Nephron (organoid): Measurements from ENCODE around the gene NFKB1.
A peak's percentile ranks its signal among the peaks of the same experiment; 100 is the strongest.
"Not testable (repeated sequence)": the region's sequence is repeated elsewhere in the genome, so short reads cannot be mapped to it uniquely, and the experiment has no call there.

Source experiments
- H3K27ac Mint-ChIP-seq, 3 experiments: 2 replicates each; pipeline ENCODE4 v1.8.0; 2020; ENCODE audit warnings: mixed read lengths in 3 of 3, mild to moderate bottlenecking in 2 of 3, moderate library complexity in 1 of 3
- H3K27me3 Mint-ChIP-seq: 2 replicates; pipeline ENCODE4 v1.8.0; 2021; ENCODE audit warnings: low read depth, mild to moderate bottlenecking, moderate library complexity, mixed read lengths
- H3K36me3 Mint-ChIP-seq: 2 replicates; pipeline ENCODE4 v1.8.0; 2020; ENCODE audit warnings: low read depth, mixed read lengths
- H3K4me1 Mint-ChIP-seq: 2 replicates; pipeline ENCODE4 v1.8.0; 2020; ENCODE audit warnings: mixed read lengths
- H3K4me3 Mint-ChIP-seq, 3 experiments: 2 replicates each; pipeline ENCODE4 v1.8.0; 2020; ENCODE audit warnings: mild to moderate bottlenecking in 3 of 3, mixed read lengths in 3 of 3, moderate library complexity in 2 of 3
- H3K9me3 Mint-ChIP-seq: 2 replicates; pipeline ENCODE4 v1.8.0; 2020; ENCODE audit warnings: mixed read lengths
- TF ChIP-seq, protein P1 (sequence below), 3 experiments: fragments of 200-600 bp; sonication (generic); IDR thresholded peaks; one replicate each; pipeline ENCODE4 v1.5.0; 2021; ENCODE audit warnings: antibody characterized with exemption in 3 of 3; ENCODE audit not compliant: unreplicated experiment in 3 of 3

The NFKB1 gene

DNA sequence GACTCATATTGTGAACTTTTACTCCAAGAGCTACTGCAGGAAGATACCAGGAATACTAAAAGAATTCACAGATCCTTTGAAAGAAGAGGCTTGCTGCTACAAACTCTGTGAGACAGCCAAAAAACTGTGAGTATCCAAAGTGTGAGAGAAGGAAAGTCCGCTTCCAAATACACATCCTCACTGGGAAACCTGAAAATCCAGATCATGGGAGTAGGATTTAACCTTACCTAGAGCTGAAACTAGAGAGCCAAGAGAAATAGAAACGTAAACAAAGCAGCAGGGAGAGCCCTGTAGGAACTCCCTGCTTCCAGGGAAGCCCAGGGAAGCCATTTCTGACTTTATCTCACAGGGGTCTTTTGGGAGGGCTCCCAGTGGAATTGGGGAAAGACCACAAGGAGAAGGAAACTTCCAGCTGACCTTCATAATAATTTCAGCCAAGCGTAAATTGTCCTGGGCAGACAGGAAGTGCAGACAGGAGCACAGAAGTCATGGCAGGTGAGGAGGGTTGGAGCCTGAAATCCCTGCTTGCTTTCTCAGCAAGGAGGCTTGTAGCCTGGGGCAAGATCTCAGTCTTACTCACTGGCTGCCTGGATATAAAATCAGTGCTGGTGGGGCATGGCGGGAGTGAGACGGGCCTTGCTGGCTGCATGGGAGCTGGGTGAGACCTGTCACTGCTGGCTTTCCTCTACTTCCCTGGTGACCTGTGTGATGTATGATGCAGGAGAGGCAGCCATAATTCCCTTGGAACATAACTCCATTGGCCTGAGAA lies 26.2 kb upstream of the NFKB1 start:
- TF ChIP-seq, protein P1, sequence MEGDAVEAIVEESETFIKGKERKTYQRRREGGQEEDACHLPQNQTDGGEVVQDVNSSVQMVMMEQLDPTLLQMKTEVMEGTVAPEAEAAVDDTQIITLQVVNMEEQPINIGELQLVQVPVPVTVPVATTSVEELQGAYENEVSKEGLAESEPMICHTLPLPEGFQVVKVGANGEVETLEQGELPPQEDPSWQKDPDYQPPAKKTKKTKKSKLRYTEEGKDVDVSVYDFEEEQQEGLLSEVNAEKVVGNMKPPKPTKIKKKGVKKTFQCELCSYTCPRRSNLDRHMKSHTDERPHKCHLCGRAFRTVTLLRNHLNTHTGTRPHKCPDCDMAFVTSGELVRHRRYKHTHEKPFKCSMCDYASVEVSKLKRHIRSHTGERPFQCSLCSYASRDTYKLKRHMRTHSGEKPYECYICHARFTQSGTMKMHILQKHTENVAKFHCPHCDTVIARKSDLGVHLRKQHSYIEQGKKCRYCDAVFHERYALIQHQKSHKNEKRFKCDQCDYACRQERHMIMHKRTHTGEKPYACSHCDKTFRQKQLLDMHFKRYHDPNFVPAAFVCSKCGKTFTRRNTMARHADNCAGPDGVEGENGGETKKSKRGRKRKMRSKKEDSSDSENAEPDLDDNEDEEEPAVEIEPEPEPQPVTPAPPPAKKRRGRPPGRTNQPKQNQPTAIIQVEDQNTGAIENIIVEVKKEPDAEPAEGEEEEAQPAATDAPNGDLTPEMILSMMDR (IDR thresholded peaks at IDR 0.05; ENCODE audit: unreplicated experiment in 3 of 3): no peak
- H3K27me3 Mint-ChIP-seq: no peaks in the 10 kb centered on the region
- H3K4me3 Mint-ChIP-seq: no peak overlapping the region
- H3K36me3 Mint-ChIP-seq: no peaks in the 10 kb centered on the region
- H3K9me3 Mint-ChIP-seq: peaks cover 21% of the 10 kb centered on the region
- H3K27ac Mint-ChIP-seq: peak overlapping the region in 2 of 3 experiments; percentile 23 to 74
- no peaks in the 10 kb centered on the region for H3K4me1 Mint-ChIP-seq

DNA sequence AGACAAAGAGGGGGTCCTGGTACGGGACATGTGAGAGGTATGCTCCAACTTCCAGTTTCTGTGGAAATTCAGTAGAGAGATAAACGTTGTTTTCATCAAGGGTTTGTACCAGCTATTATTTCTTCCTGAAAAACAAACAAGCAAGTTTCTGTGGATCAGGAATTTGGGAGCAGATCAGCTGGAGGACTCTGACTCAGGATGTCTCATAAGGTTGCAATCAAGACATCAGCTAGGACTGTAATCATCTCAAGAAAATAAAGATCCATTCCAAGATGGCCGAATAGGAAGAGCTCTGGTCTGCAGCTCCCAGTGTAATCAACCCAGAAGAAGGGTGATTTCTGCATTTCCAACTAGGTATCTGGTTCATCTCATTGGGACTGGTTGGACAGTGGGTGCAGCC lies 23.5 kb upstream of the NFKB1 start:
- Mint-ChIP-seq H3K27me3 (no peaks in the 10 kb centered on the region), H3K4me3 (no peak overlapping the region), H3K36me3 (no peaks in the 10 kb centered on the region), H3K9me3 (peaks cover 35% of the 10 kb centered on the region), H3K27ac (no peak overlapping the region), H3K4me1 (no peaks in the 10 kb centered on the region)
- TF ChIP-seq, protein P1 (IDR thresholded peaks at IDR 0.05; ENCODE audit: unreplicated experiment in 3 of 3): no peak

DNA sequence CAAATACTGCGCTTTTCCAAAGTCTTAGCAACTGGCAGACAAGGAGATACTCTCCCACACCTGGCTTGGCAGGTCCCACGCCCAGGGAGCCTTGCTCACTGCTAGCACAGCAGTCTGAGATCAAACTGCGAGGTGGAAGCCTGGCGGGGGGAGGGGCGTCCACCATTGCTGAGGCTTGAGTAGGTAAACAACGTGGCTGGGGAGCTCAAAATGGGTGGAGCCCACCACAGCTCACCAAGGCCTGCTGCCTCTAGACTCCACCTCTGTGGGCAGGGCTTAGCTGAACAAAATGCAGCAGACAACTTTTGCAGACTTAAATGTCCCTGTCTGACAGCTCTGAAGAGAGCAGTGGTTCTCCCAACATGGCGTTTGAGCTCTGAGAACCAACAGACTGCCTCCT lies 23.0 kb upstream of the NFKB1 start:
- peaks cover 35% of the 10 kb centered on the region for H3K9me3 Mint-ChIP-seq
- TF ChIP-seq, protein P1 (IDR thresholded peaks at IDR 0.05; ENCODE audit: unreplicated experiment in 3 of 3): no peak
- H3K27ac Mint-ChIP-seq: no peak overlapping the region
- H3K4me1 Mint-ChIP-seq: no peaks in the 10 kb centered on the region
- H3K4me3 Mint-ChIP-seq: no peak overlapping the region
- H3K36me3 Mint-ChIP-seq: no peaks in the 10 kb centered on the region
- H3K27me3 Mint-ChIP-seq: no peaks in the 10 kb centered on the region

DNA sequence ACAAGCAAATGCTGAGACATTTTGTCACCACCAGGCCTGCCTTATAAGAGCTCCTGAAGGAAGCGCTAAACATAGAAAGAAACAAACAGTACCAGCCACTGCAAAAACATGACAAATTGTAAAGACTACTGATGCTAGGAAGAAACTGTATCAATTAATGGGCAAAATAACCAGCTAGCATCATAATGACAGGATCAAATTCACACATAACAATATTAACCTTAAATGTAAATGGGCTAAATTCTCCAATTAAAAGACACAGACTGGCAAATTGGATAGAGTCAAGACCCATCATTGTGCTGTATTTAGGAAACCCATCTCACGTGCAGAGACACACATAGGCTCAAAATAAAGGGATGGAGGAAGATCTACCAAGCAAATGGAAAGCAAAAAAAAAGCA lies 21.3 kb upstream of the NFKB1 start:
- H3K4me3 Mint-ChIP-seq, H3K4me1 Mint-ChIP-seq, H3K27me3 Mint-ChIP-seq, H3K27ac Mint-ChIP-seq, H3K36me3 Mint-ChIP-seq: not testable (repeated sequence)
- H3K9me3 Mint-ChIP-seq: peaks cover 43% of the 10 kb centered on the region

DNA sequence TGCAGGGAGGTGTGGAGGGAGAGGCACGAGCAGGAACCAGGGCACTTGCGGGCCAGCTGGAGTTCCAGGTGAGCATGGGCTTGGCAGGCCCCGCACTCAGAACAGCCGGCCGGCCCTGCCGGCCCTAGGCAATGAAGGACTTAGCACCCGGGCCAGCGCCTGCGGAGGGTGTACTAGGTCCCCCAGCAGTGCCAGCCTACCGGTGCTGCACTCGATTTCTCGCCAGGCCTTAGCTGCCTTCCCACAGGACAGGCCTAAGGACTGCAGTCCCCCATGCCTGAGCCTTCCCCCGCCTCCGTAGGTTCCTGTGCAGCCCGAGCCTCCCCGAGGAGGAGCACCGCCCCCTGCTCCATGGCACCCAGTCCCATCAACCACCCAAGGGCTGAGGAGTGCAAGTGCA lies 18.0 kb upstream of the NFKB1 start:
- H3K9me3 Mint-ChIP-seq: peaks cover 40% of the 10 kb centered on the region
- H3K4me3 Mint-ChIP-seq: no peak overlapping the region
- TF ChIP-seq, protein P1 (IDR thresholded peaks at IDR 0.05; ENCODE audit: unreplicated experiment in 3 of 3): no peak
- H3K36me3 Mint-ChIP-seq: no peaks in the 10 kb centered on the region
- H3K4me1 Mint-ChIP-seq: no peaks in the 10 kb centered on the region
- H3K27ac Mint-ChIP-seq: no peak overlapping the region
- H3K27me3 Mint-ChIP-seq: no peaks in the 10 kb centered on the region

DNA sequence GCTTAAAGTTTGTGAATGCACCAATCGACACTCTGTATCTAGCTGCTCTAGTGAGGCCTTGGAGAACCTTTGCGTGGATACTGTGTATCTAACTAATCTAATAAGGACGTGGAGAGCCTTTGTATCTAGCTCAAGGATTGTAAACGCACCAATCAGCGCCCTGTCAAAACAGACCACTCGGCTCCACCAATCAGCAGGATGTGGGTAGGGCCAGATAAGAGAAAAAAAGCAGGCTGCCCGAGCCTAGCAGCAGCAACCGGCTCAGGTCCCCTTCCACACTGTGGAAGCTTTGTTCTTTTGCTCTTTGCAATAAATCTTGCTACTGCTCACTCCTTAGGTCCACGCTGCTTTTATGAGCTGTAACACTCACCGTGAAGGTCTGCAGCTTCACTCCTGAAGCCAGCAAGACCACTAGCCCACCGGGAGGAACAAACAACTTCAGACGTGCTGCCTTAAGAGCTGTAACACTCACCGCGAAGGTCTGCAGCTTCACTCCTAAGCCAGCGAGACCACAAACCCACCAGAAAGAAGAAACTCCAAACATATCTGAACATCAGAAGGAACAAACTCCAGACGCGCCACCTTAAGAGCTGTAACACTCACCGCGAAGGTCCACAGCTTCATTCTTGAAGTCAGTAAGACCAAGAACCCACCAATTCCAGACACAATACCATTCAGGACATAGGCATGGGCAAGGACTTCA lies 17.0 kb upstream of the NFKB1 start:
- not testable (repeated sequence) for H3K27me3 Mint-ChIP-seq, H3K27ac Mint-ChIP-seq, H3K4me1 Mint-ChIP-seq, H3K4me3 Mint-ChIP-seq, H3K36me3 Mint-ChIP-seq
- H3K9me3 Mint-ChIP-seq: peaks cover 45% of the 10 kb centered on the region
